Mesendoderm (in vitro differentiated cells): ENCODE results near the gene CLEC18B.
A peak's percentile ranks its signal among the peaks of the same experiment; 100 is the strongest.
"Not testable (repeated sequence)": the region's sequence is repeated elsewhere in the genome, so short reads cannot be mapped to it uniquely, and the experiment has no call there.

Experiments used
- DNase-seq: peaks from one replicate; pipeline ENCODE4 v3.0.0; 2013
- H2AK5ac ChIP-seq: 2 replicates; pipeline ENCODE4 v1.6.1; 2013; ENCODE audit warnings: low read length, inconsistent platforms
- H2BK120ac ChIP-seq: 2 replicates; pipeline ENCODE4 v1.6.1; 2013; ENCODE audit warnings: low read depth, mild to moderate bottlenecking, low read length, moderate library complexity, mixed read lengths
- H2BK15ac ChIP-seq: replicated peaks from 2 replicates; pipeline ENCODE4 v1.6.1; 2013; ENCODE audit warnings: low read depth, mild to moderate bottlenecking, moderate library complexity
- H2BK5ac ChIP-seq: 2 replicates; pipeline ENCODE4 v1.6.1; 2013; ENCODE audit warnings: low read length, inconsistent platforms
- H3K18ac ChIP-seq: 2 replicates; pipeline ENCODE4 v1.6.1; 2013; ENCODE audit warnings: mild to moderate bottlenecking, low read length, mixed read lengths
- H3K23ac ChIP-seq: one replicate; pipeline ENCODE4 v1.6.1; 2013; ENCODE audit warnings: low read length
- H3K27ac ChIP-seq: 2 replicates; pipeline ENCODE4 v1.5.1; 2013; ENCODE audit warnings: low read depth, mild to moderate bottlenecking, inconsistent platforms, low read length, moderate library complexity
- H3K27me3 ChIP-seq: 2 replicates; pipeline ENCODE4 v1.6.1; 2013; ENCODE audit warnings: low read length, control low read depth, mild to moderate bottlenecking, inconsistent platforms; ENCODE audit not compliant: insufficient read depth, poor library complexity
- H3K36me3 ChIP-seq: 2 replicates; pipeline ENCODE4 v1.6.1; 2013; ENCODE audit warnings: low read length, inconsistent platforms; ENCODE audit not compliant: control insufficient read depth, insufficient read depth
- H3K4ac ChIP-seq: one replicate; pipeline ENCODE4 v1.6.1; 2013; ENCODE audit warnings: low read depth, mild to moderate bottlenecking, low read length, moderate library complexity
- H3K4me1 ChIP-seq: 2 replicates; pipeline ENCODE4 v1.6.1; 2013; ENCODE audit warnings: low read depth, low read length, inconsistent platforms; ENCODE audit not compliant: control insufficient read depth
- H3K4me2 ChIP-seq: 2 replicates; pipeline ENCODE4 v1.6.1; 2013; ENCODE audit warnings: low read length
- H3K4me3 ChIP-seq: 2 replicates; pipeline ENCODE4 v1.5.1; 2013; ENCODE audit warnings: mild to moderate bottlenecking, low read length
- H3K56ac ChIP-seq: one replicate; pipeline ENCODE4 v1.6.1; 2013; ENCODE audit warnings: low read length
- H3K79me1 ChIP-seq: 2 replicates; pipeline ENCODE4 v1.6.1; 2013; ENCODE audit warnings: low read length, inconsistent platforms
- H3K79me2 ChIP-seq: 2 replicates; pipeline ENCODE4 v1.6.1; 2013; ENCODE audit warnings: mild to moderate bottlenecking, low read length; ENCODE audit not compliant: control insufficient read depth, insufficient read depth
- H3K9ac ChIP-seq: 2 replicates; pipeline ENCODE4 v1.6.1; 2013; ENCODE audit warnings: low read length, inconsistent platforms
- H4K5ac ChIP-seq: one replicate; pipeline ENCODE4 v1.6.1; 2013; ENCODE audit warnings: low read length
- H4K8ac ChIP-seq: one replicate; pipeline ENCODE4 v1.6.1; 2013; ENCODE audit warnings: low read depth, mild to moderate bottlenecking, control low read depth, low read length, moderate library complexity
- WGBS: extraction: QIAGEN DNeasy Blood & Tissue Kit; methylation state at CpG from one replicate; pipeline ENCODE4 v1.1.7; 2013; ENCODE audit warnings: low lambda C conversion rate, missing lambda C conversion rate; ENCODE audit not compliant: insufficient coverage; ENCODE audit errors: extremely low coverage; 5-methylcytosine and 5-hydroxymethylcytosine counted together

CLEC18B gene

DNA sequence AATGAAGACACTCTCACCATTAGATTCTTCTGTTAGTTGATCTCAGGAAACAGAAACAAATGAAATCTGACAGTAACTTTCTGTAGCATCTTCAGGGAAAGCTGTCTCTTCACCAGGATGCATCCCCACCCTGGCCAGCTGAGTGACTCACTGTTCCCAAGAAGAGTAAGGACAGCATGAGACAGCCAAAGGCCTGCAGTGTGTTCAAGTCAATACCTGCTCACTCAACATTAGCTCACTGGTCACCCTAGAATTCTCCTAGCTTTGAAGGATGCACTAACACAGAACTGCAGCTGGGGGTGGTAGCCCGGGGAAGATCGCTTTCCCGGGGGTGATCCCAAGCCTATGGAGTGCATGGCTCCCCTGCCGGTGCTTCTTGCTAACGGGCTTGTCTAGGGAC is 28.2 kb upstream of the CLEC18B start:
- no peak overlapping the region for H3K23ac ChIP-seq
- no peak overlapping the region for H3K4me3 ChIP-seq
- no peak overlapping the region for H4K8ac ChIP-seq
- no peak overlapping the region for H2BK15ac ChIP-seq
- no peak overlapping the region for H4K5ac ChIP-seq
- no peak overlapping the region for H3K4ac ChIP-seq
- H3K79me2 ChIP-seq, result no peaks in the 10 kb centered on the region
- no peaks in the 10 kb centered on the region for H3K4me1 ChIP-seq
- H3K18ac ChIP-seq, result no peak overlapping the region
- no CpG with 5 or more reads among the region's 5 CpGs for WGBS
- no peaks in the 10 kb centered on the region for H3K79me1 ChIP-seq
- H3K9ac ChIP-seq, result no peak overlapping the region
- no peak overlapping the region for H3K4me2 ChIP-seq
- no peak overlapping the region for H2BK120ac ChIP-seq
- no peak overlapping the region for H2BK5ac ChIP-seq
- no peaks in the 10 kb centered on the region for H3K27me3 ChIP-seq
- peak; percentile 23 for DNase-seq
- no peak overlapping the region for H3K27ac ChIP-seq
- no peak overlapping the region for H3K56ac ChIP-seq
- no peak overlapping the region for H2AK5ac ChIP-seq
- peaks cover 8% of the 10 kb centered on the region for H3K36me3 ChIP-seq

DNA sequence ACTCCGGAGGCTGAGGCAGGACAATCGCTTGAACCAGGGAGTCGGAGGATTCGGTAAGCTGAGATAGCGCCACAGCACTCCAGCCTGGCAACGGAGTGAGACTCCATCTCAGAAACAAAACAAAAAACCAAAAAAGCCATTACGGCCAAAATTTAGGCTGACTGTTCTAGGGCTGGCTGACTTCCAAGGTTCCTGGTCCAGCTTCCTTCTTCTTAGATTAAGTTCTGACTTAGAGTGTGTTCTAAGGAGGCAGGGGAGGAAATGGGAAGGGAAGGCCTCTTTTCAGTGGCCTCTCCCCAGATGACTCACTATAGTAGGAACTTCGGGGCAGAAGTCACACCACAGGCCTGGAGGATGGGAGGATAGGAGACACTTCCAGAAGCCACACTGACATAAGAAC is 27.7 kb upstream of the CLEC18B start:
- no peak overlapping the region for H3K18ac ChIP-seq
- no peak overlapping the region for H2BK15ac ChIP-seq
- peaks cover 8% of the 10 kb centered on the region for H3K36me3 ChIP-seq
- H3K79me1 ChIP-seq, result no peaks in the 10 kb centered on the region
- H4K8ac ChIP-seq, result no peak overlapping the region
- no peaks in the 10 kb centered on the region for H3K4me1 ChIP-seq
- H3K9ac ChIP-seq, result no peak overlapping the region
- H2AK5ac ChIP-seq, result no peak overlapping the region
- no peak overlapping the region for H3K4me3 ChIP-seq
- no peak overlapping the region for H4K5ac ChIP-seq
- no peak overlapping the region for H2BK5ac ChIP-seq
- H3K4me2 ChIP-seq, result no peak overlapping the region
- H3K27me3 ChIP-seq, result no peaks in the 10 kb centered on the region
- no peak overlapping the region for H3K27ac ChIP-seq
- DNase-seq, result peak; percentile 54
- WGBS, result no CpG with 5 or more reads among the region's 8 CpGs
- no peaks in the 10 kb centered on the region for H3K79me2 ChIP-seq
- no peak overlapping the region for H3K56ac ChIP-seq
- no peak overlapping the region for H2BK120ac ChIP-seq
- H3K4ac ChIP-seq, result no peak overlapping the region
- H3K23ac ChIP-seq, result no peak overlapping the region

DNA sequence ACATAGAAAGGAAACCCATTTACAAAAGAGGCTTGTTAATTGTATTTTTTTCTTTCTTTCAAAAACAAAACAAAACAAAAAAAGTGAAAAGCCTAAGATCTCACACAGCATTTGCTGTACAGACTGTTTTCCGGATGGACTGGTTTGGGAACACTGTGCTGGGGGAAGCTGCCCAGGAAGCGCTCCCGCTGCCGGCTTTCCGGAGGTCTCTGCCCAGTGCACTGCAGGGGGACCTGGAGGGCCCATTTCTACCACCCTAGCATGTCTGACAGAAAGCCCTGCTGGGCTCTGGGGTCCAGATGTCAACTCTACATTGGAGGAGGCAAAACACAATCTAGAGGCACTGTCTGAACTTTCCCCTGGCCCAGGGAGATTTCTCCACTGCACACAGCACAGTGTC is 26.3 kb upstream of the CLEC18B start:
- Histone ChIP-seq H2BK5ac (no peak overlapping the region), H2BK15ac (no peak overlapping the region), H3K36me3 (peaks cover 4% of the 10 kb centered on the region), H3K79me2 (no peaks in the 10 kb centered on the region), H4K8ac (no peak overlapping the region), H3K18ac (no peak overlapping the region), H3K79me1 (no peaks in the 10 kb centered on the region), H3K4me1 (no peaks in the 10 kb centered on the region), H3K56ac (no peak overlapping the region), H3K27ac (no peak overlapping the region), H2AK5ac (no peak overlapping the region), H3K4ac (no peak overlapping the region), H4K5ac (no peak overlapping the region), H3K23ac (no peak overlapping the region), H3K4me3 (no peak overlapping the region), H3K4me2 (no peak overlapping the region), H3K9ac (no peak overlapping the region), H2BK120ac (no peak overlapping the region), H3K27me3 (no peaks in the 10 kb centered on the region)
- no peak for DNase-seq
- WGBS, result no CpG with 5 or more reads among the region's 5 CpGs

DNA sequence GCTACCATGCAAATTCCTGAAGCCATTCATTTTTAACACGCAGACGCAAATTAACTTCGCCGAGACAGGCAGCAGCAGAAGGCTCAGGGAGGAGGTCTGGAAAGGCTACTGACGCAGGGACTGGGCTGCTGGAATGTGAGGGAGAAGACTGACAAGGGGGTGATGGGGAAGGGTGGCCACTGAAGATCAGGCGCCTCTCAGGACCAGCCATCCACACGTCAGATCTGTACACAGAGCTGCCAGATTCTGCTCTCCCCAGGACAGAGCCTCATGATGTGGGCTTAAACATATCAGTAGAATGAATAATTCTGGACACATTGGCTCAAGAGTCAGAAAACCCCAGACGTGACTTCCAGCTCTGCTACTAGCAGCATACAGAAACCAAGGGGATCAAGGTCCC is 25.6 kb upstream of the CLEC18B start:
- no peak overlapping the region for H2BK120ac ChIP-seq
- H2AK5ac ChIP-seq, result no peak overlapping the region
- no peak overlapping the region for H3K4me2 ChIP-seq
- no peaks in the 10 kb centered on the region for H3K27me3 ChIP-seq
- H3K4me1 ChIP-seq, result no peaks in the 10 kb centered on the region
- no peak overlapping the region for H2BK15ac ChIP-seq
- H3K18ac ChIP-seq, result no peak overlapping the region
- H2BK5ac ChIP-seq, result no peak overlapping the region
- no peak overlapping the region for H3K4me3 ChIP-seq
- no peak overlapping the region for H3K4ac ChIP-seq
- no peak overlapping the region for H3K23ac ChIP-seq
- H3K79me2 ChIP-seq, result no peaks in the 10 kb centered on the region
- no peak overlapping the region for H3K56ac ChIP-seq
- DNase-seq, result no peak
- no peak overlapping the region for H4K5ac ChIP-seq
- H3K79me1 ChIP-seq, result no peaks in the 10 kb centered on the region
- H4K8ac ChIP-seq, result no peak overlapping the region
- H3K27ac ChIP-seq, result no peak overlapping the region
- peaks cover 4% of the 10 kb centered on the region for H3K36me3 ChIP-seq
- WGBS, result no CpG with 5 or more reads among the region's 8 CpGs
- no peak overlapping the region for H3K9ac ChIP-seq

DNA sequence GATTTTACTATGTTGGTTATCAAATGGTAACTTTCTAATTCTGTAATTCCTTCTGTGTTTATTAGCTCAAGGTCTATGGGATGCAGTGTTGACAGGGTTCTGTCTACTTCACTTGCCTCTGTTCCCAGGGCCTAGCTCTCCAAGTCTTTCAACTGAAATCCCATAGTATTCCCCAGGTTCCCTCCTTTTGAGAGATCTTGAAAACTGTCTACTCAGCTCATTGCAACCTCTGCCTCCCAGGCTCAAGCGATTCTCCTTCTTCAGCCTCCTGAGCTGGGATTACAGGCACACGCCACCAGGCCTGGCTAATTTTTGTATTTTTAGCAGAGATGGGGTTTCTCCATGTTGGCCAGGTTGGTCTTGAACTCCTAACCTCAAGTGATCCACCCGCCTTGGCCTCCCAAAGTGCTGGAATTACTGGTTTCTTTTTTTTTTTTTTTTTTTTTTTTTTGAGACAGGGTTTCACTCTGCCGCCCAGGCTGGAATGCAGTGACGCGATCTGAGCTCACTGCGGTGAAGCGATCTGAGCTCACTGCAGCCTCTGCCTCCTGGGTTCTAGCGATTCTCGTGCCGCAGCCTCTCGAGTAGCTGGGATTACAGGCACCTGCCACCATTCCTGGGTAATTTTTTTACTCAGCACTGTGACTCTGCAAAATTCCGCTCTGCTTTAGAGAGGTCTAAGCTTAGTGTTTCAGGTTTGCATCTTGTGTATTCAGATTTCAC is 22.5 kb upstream of the CLEC18B start:
- H3K27me3 ChIP-seq, result not testable (repeated sequence)

DNA sequence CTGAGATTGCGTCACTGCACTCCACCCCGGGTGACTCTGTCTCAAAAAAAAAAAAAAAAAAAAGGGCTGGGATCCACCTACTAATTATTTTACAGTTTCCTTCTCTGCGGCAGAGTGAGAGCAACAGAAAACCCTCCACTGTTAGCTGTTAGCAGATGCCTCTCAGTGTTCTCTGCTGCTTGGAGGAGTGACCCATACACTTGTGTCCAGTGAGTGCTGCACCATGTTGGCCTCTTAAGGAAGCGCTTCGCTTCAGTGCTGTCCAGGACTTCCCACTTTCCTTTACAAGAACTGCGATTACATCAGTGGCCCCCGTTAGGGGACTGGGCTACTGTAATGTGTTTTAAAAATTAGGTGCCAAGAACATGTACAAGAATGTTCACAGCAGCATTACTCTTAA is 18.4 kb upstream of the CLEC18B start:
- no CpG with 5 or more reads among the region's 7 CpGs for WGBS
- H3K79me2 ChIP-seq, result no peaks in the 10 kb centered on the region
- no peak overlapping the region for H3K23ac ChIP-seq
- no peak for DNase-seq
- no peak overlapping the region for H4K5ac ChIP-seq
- H2BK5ac ChIP-seq, result no peak overlapping the region
- H3K27me3 ChIP-seq, result no peaks in the 10 kb centered on the region
- H3K4ac ChIP-seq, result no peak overlapping the region
- no peak overlapping the region for H3K9ac ChIP-seq
- no peak overlapping the region for H4K8ac ChIP-seq
- H3K56ac ChIP-seq, result no peak overlapping the region
- no peaks in the 10 kb centered on the region for H3K79me1 ChIP-seq
- no peak overlapping the region for H2BK120ac ChIP-seq
- H2BK15ac ChIP-seq, result no peak overlapping the region
- H3K27ac ChIP-seq, result no peak overlapping the region
- no peak overlapping the region for H2AK5ac ChIP-seq
- peaks cover 2% of the 10 kb centered on the region for H3K36me3 ChIP-seq
- no peak overlapping the region for H3K18ac ChIP-seq
- H3K4me2 ChIP-seq, result no peak overlapping the region
- H3K4me1 ChIP-seq, result no peaks in the 10 kb centered on the region
- H3K4me3 ChIP-seq, result no peak overlapping the region

More for the DNA sequence above, 22.5 kb upstream of the CLEC18B start:
- DNase-seq, result peak; percentile 6
- H3K56ac ChIP-seq, H3K79me2 ChIP-seq, H3K4me2 ChIP-seq, H3K23ac ChIP-seq, H3K4me3 ChIP-seq, H3K27ac ChIP-seq, H3K9ac ChIP-seq, H2BK120ac ChIP-seq, H4K8ac ChIP-seq, H3K79me1 ChIP-seq, H3K36me3 ChIP-seq, H2AK5ac ChIP-seq, H3K18ac ChIP-seq, H2BK5ac ChIP-seq, H2BK15ac ChIP-seq, H3K4me1 ChIP-seq, H3K4ac ChIP-seq, H4K5ac ChIP-seq: not testable (repeated sequence)
- WGBS, result no CpG with 5 or more reads among the region's 13 CpGs
